Pons (tissue), 1 donor: ENCODE measurements around the gene CYP3A5.
A peak's percentile ranks its signal among the peaks of the same experiment; 100 is the strongest.
"Not testable (repeated sequence)": the region's sequence is repeated elsewhere in the genome, so short reads cannot be mapped to it uniquely, and the experiment has no call there.

Source experiments
- DNase-seq: peaks from one replicate; pipeline ENCODE4 v3.0.0-alpha.2; 2016; ENCODE audit warnings: low spot score

The CYP3A5 gene

DNA sequence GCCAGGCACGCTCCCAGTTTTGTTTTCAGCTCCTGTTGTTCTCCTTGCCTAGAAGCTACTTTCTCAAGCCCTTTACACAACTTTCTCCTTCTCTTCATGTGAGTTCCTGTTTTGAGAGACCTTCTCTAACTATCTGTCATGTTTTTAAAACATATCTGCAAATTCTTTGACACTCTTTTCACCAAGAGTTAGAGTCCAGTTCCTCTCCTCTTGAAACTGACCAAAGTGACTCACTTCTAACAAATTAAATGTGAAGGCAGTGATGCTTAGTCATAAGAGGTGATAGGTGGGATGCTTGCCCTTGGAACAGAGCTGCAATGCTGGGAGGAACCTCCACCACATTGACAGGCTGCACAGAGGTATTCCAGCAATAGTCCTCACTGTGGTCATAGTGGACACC is 37.8 kb downstream of the CYP3A5 start:
- no peak for DNase-seq

DNA sequence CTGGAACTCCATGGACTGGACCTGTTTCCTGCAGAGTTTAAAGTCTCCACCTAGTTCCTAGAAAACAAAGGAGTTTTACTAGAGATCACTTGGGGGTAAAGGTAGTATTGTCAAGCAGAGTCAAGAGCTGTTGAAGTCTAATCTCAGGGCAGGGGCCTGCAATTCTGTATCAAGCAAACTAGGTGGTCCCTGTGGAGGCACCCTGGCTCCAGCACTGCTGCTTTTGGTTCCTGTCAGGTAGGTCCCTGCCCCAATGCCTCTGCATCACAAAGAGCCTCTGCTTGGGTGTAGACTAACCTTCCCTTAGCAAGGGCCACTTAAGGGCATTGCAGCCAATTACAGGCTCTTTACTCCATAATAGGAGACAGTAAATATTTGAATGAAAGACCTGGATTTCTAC is 40.5 kb downstream of the CYP3A5 start:
- no peak for DNase-seq

DNA sequence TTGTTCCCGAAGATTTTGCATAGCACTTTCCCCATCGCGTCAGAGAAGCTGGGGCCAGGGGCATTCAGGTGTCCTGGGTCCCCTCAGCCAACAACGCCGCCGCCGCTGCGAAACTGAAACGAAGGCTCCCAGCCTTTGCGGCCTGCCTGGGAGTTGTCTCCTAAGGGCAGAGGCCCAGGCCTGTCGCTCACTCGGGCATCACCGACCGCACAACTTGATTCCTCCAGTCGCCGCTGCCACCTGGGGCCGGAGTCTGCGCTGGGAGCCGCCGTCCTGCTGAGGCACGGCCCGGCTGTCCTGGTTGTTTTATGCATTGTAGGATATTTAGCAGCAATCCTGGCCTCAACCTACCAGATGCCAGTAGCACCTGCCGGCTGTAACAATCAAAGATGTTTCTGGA is 41.1 kb downstream of the CYP3A5 start:
- no peak for DNase-seq

DNA sequence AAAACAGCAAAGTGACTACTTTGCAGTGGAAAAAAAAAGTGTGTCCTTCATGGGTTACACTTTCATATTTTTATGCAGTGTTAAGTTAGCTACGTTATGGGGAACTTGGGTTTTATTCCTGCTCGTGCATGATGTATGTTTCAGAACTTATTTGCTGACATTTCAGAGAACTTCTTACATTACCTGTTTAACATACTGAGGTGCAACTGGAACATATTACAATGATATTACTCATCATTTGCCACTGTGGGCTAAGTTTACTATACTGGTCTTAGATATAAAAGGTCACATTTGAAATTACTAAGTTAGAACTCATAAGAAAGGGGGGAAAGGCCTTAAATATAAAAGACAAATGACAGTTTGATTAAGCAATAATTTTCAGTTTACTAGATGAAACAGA is 42.4 kb downstream of the CYP3A5 start:
- DNase-seq = not testable (repeated sequence)

DNA sequence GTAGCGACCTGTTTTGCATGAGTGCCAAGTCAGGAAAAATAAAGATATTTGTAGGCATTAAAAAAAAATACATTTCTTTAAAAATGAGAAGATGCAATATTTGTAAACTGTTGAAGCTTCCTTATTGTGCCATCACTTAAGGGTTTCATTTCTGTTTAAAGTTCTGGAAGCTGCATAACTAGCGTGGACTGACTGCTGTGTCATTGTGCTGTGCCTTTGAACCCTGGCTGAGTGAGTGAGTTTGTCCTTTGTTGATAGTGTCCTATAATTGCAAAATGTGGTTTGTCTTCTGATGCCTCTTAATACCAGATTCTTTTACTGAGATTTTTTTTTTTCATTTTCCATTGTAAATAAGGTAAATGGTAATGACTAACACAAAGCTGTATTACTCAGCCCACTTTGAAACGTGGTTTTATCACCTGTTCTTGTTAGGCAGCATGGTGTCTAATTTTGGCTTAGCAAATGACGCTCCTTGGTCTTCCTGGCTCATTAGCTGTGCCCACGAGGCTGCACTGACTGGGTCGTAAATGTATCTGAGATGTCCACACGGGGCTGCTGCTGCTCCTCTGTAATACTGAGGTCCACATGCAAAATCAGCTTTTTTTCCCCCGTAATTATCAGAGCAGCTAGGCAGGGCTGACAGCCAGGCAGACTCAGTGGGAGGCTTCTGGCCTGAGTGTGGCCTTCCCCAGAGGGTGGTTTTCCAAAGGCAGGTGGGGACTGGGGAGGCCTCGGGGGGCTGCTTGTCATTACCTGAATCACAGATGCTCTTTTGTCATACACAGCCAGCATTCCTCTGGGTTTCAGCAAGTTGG is 48.3 kb downstream of the CYP3A5 start:
- no peak for DNase-seq

DNA sequence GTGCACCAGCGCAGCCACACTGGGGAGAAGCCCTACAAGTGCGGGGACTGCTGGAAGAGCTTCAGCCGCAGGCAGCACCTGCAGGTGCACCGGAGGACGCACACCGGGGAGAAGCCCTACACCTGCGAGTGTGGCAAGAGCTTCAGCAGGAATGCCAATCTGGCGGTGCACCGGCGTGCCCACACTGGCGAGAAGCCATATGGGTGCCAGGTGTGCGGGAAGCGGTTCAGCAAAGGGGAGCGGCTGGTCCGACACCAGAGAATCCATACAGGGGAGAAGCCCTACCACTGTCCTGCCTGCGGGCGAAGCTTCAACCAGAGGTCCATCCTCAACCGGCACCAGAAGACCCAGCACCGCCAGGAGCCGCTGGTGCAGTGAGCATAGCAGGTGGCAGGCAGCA is 50.2 kb downstream of the CYP3A5 start:
- no peak for DNase-seq

DNA sequence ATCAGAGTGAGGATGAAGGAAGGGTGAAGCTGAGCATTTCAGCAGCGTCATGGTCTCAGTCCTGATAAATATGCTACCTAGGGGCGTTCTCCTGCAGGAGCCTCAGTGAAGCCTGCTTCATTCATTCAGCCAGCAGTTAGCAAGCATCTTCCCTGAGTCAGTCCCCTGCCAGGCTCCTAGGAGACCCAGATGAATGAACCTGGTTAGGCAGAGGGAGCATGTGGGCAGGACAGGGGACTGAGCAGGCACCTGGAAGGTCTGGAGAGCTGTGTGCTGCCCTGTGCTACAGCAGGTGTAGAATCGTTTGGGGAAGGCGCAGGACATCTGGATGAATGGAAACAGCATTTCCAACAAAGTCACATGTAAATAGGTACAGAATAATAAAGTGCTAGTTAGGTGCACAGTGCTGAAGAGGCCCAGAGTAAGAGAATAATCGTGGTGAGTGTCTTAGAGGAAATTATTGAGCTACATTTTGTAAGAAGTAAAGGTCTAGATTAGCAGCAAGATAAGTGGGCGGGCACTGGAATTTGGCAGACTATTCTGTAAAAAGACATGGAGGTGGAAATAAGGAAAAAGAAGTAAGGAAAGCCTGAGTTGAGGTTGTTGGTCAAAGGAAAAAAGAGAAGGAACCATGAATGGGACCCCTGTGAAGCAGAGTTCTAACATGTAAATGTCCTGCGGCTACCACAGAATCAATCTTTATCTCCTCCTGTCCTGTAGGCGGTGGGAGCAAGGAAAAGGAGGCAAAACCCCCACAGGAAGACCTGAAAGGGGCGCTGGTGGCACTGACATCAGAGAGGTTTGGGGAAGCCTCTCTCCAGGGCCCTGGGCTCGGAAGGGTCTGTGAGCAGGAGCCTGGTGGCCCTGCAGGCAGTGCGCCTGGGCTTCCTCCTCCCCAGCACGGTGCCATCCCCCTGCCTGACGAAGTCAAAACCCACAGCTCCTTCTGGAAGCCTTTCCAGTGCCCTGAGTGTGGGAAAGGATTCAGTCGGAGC is 51.0 kb downstream of the CYP3A5 start:
- DNase-seq = no peak

GRCh38 chr7:99627513-99627912 is 52.3 kb downstream of the CYP3A5 start:
- DNase-seq = no peak

DNA sequence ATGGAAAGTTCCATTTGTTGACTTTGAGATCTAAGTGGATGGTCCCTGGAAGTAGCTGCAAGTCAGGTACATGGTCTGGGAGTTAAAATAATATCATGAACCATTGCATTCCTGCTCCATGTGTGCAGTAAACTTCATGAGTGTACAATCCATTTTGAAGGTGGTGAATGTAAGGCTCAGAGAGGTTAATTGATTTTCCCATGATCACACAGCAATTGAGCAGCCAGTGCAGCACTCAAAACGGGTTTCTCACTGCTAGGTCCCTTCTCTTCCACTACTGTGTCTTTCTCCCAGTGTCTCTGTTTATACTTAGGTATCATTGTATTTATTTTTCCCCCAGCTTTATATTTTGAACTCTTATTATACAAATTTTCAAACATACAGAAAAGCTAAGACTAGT is 53.1 kb downstream of the CYP3A5 start:
- DNase-seq = no peak

DNA sequence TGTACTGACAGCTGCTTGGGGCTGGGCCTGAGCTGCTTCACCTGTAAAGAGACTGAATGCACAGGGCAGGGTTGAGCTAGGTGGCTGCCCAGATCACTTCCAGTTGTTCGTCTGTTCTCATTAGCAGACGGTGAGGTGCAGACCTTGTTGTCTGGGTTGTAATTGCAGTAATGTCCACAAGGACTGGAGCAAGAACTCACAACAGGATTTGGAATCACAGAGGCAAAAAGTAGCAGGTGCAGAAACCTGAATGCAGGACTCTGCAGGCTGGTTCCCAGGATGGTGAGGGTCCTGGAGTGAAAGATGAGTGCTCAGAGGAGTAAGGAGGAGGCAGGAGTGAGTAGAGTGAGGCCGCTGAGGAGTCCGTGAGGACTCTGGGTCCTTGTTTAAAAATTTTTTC is 53.8 kb downstream of the CYP3A5 start:
- DNase-seq = no peak

DNA sequence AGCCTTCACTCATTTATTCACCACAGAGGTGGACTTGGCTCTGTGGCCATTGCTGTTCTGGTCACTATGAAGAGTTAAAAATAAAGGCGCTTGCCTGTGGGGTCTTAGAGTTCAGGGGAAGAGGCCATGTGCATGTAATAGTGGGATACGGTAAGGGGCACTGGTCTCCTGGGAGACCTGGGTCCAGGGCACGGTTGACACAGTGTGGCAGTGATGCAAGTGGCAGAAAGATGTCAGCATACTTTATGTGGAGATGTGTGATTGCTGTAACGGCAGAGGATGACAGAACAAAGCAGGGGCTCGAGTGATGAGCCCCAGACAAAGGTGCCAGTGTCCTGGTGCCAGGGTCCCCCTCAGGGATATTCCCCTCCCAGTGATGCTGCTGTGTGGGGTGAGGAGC is 54.5 kb downstream of the CYP3A5 start:
- no peak for DNase-seq

DNA sequence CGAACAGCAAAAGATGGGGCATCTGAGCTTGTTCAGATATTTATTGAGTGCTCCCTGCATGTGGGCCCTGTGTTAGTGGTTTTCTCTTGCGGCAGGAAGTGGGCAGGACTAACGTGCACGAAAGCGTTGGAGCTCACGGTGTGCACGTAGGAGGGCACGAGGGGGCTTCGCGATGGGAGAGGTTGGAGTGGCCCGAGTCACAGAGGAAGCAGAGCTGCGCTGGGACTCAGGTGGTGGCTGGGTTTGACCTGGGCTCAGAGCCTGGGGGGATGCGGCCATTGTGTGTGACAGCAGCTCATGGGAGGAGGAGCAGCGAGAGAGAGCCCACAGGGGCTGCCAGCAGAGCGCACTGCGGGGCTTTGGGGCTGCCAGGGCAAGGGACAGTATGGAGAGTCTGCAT is 55.3 kb downstream of the CYP3A5 start:
- DNase-seq = no peak

- DNase-seq = no peak
Measured at GRCh38 chr7:99623702-99624447, 55.9 kb downstream of the CYP3A5 start.

DNA sequence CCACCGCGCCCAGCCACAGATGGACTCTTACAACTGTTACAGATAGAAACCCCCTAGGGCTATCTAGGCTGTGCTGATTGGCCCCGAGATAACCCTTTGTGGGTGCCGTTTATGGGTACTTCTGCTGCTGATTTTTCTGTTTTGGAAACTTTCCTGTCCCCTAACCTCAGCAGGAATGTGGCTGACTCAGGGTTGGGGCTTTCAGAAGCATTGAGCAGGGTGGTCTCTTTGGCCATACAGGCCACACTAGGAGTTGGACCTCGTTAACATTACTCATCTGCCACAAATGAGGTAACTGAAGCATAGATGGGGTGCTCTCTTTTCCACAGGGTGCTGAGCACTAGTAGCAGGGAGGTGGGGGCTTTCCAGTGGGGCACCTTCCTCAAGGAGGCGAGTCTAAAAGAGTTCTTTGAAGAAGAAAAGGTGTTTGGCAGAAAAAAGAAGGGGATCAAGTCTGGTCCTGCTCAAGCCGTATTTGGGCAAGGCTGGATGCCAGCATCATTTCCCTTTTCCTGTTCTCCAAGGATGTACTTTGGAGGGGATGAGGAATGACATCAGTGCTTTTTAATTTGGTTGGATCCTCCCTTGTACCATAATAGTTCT is 56.6 kb downstream of the CYP3A5 start:
- DNase-seq = no peak

DNA sequence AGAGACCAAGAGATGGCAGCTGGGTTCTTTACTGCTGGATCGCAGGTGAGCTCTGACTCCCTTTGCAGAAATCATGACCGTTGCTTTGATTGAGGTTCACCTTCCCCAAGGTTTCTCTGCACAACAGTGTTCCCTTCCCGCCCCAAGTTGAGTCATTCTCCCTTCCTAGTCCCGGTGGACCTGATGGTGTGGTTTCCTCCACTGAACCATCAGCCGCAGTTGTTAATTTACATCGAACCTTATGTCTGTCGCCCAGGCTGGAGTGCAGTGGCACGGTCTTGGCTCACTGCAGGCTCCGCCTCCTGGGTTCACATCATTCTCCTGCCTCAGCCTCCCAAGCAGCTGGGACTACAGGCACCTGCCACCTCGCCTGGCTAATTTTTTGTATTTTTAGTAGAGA is 57.2 kb downstream of the CYP3A5 start:
- DNase-seq = no peak

DNA sequence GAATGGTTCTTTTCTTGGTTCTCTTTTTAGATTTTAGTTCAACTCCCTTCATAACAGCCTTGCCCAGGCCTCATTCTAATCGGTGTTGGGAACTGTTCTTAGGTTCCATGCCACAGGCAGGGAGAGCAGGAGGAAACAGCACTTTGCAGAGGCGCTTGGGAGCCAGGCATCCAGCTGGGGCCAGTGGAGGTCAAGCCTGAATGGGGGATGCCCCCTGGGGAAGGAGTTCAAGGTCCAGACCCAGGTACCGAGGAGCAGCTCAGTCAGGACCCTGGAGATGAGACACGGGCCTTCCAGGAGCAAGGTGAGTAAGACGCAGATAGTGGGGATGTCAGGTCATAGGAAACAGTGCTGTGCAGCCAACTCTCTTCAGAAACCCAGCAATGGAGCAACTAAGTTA is 58.5 kb downstream of the CYP3A5 start:
- no peak for DNase-seq

GRCh38 chr7:99619571-99620130 is 60.1 kb downstream of the CYP3A5 start:
- DNase-seq = no peak

- no peak for DNase-seq
Measured at GRCh38 chr7:99618726-99619125, 61.1 kb downstream of the CYP3A5 start.

DNA sequence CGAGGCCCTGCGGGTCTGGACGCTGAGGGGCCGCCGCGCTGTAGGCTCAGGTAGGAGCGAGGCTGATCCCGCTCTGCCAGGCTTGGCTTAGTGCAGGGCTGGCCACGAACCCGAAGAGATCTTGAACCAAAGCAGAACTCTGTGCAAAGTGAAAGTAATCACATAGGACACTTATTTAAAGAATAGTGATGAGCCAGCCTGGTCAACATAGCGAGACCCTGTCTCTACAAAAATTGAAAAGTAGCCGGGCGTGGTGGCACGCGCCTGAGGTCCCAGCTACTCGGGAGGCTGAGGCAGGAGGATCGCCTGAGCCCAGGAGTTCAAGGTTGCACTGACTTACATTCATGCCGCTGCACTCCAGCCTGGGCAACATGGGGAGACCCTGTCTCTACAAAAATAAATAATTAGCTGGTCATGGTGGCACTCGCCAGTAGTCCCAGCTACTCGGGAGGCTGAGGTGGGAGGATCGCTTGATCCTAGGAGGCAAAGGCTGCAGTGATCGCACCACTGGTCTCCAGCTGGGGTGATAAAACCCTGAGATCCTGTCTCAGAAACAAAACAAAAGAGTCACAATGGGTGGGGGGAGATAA is 62.5 kb downstream of the CYP3A5 start:
- DNase-seq = no peak

DNA sequence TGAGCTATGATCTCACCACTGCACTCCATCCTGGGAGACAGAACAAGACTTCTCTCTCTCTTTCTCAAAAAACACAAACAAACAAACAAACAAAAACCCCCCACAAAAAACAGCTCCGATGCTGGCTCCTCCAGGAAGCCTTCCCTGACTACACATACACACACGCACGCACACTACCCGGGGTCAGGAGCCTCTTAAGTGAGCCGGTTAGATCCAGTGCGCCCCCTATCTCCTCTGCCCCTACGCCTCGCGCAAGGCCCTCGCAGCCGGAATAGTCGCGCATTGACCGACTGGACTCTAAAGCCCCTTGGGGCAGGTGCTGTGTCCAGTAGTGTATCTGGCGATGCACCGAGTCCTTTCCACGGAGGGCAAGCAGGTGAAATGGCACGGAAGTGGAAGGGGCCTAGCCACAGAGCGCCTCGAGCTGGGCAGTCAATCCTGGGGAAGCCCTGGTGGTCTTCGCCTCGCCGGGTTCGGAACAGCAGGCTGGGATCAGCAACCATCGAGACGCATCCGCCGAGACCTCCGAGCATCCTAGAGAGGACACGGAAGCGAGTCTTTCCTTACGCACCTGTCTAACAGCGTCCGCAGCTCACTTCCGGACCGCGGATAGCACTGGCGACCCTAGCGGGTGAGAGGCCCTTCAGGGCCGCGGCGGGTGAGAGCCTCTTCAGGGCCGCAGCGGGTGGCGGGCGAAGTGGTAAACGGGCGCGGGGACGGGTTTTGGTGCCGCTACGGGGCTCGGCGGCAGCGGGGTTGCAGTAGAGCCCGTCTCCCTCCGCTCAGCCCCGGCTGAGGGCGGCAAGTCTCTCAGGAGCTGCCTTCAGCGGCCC is 63.2 kb downstream of the CYP3A5 start, which contains the start of gene ZSCAN25:
ZSCAN25 (plus strand) TSS at position 588 of the 833 bp plus-strand sequence. CDS start 2,661 bp downstream, outside the sequence.
- DNase-seq = peak; percentile 84
